Globus pallidus (tissue), 1 donor: ENCODE data around the gene OVAAL.
"Not testable (repeated sequence)": the region's sequence is repeated elsewhere in the genome, so short reads cannot be mapped to it uniquely, and the experiment has no call there.

ENCODE experiments used
- DNase-seq: peaks from one replicate; pipeline ENCODE4 v3.0.0-alpha.2; 2015; ENCODE audit warnings: low spot score

The OVAAL gene

DNA sequence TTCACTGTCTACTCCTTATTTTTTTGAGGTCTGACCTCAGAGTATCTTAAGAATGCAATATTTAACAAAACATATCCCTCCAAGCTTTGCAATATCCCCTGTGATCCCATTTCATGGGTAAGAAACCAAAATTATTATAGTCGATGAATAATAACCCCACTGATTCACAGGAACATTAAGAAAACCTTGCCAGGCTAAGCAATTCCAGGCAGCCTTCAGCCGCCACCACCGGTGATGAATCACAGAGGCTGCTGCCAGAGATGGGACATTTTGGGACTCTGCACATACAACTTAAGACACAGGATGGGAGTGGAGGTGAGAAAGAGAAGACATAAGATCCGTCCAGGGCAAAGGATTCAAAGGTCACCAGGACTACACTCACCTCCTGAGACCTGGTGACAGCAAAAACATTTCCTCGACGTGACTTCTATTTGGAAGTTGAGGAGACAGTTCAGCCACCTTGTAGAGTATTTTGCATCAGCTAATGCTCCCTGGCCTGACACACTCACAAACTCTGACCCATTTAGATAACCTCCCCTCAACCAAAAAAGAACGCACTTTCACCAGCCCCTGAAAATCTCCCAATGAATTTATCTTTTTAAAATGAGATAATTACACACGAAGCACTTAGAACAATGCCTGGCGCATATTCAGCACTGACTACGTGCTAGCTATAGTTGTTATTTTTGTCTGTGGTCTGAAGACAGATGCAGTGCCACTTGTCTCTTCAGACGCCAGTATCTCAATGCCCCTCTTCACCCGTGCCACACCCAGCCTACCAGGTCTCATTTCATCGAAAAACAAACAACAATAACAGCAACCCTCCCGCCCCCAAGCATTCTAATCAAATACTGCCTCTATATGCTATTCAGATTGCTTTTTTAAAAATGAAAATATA, 17.8 kb upstream of the OVAAL start:
- DNase-seq, result no peak

DNA sequence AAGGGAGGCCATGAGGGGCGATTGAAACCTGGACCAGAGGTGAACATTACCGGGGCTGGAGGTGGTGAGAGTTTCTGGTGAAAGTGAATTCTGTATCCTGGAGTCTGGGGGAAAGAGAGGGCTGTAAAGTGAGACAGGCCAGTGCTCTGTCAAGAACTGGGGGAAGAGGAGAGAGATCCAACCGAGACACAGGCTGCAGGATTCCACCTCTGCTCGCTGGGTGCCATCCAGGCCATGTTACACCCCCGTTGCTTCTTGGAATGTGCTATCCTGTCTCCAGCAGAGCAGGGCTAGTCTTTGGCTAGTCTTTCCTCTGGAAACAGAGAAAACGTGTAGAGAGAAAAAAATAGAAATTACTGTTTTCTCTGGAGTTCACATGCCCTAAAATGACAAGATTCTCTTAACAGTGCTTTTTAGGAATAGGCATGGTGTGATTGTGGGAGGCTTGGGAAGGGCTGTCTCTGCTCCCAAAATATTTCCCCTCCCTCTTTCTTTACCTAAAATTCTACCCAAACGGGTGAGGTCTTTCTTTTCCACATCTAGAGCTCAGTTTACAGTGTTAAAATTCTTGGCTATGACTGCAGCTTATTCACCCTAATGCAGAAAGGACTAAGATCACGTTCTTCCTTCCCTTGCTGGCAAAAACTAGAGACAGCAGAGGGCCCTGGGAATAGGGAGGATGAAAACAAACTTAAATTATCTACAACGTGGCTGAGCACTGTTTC, 16.5 kb upstream of the OVAAL start:
- DNase-seq, result no peak

DNA sequence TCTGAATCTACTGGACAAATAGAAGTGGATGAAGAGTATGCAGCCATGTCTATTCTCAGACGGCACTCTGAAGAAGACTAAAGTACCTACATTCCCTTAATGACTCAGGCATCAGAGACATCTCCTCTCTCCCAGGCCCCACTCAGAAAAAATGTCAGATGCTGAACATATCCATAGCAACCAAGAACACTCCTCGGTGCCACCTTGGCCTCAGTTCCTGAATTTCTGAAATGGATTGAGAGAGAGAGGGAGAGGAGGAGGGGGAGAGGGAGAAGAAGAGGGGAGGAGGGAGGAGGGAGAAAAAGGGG, 16.0 kb upstream of the OVAAL start:
- DNase-seq, result peak; percentile 19

DNA sequence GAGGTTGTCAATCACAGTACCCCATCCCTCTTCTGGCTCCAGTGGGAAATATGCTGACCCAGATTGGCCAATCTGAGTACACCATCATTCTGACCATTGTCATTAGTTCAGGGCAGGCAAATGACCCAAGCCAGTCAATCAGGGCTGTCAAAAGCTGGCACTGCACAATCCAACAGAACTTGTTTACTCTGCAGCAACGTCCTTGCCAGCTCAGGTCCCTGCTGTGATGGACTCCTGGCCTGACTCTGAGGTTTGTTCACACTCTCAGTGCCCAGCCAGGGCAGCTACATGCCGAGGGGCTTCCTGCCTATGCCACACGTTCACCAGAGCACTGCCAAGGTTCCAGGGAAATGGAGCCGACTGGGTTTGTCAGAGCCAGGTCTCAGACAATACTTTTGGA, 14.7 kb upstream of the OVAAL start:
- DNase-seq, result no peak

DNA sequence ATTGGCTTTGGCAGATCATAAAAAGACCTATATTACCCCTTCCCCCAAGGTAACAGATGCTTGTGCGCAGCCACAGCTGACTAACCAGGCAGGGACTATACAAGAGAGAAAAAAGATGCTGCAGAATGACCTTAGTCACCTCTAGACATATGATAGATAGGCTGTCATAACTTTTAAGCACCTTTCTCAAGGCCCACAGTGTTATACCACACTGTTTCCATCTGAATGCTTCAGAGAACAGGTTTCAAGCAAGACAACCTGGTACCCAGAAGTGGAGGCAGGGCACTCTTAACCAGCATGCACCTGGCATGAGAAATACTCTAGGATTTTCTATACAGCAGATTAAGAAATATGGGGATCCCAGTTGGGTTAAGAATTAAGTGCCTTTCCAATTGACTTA, 12.8 kb upstream of the OVAAL start:
- no peak for DNase-seq

GRCh38 chr1:180548686-180549317, 10.0 kb upstream of the OVAAL start:
- no peak for DNase-seq

- not testable (repeated sequence) for DNase-seq
Observed at GRCh38 chr1:180549770-180550169, 9.0 kb upstream of the OVAAL start.

DNA sequence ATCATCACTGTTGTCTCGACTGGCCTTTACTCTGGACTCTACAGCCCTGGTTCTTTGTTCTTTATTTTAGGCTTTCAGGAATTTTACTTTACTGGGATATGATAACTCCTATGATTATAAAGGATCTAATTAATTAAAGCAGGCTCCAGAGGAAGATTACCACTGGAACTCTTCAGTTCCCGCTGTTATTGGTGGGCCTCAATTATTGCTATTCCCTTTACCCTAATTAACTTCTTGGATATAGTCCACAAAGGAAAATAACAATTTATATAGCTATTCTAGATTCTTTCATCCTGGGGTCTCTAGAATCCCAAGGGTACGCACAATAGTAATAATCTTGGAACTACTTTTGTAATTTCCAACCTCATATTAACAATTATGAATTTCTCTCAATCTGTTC, 8.5 kb upstream of the OVAAL start:
- DNase-seq, result no peak

- no peak for DNase-seq
Observed at GRCh38 chr1:180551997-180552396, 6.8 kb upstream of the OVAAL start.

DNA sequence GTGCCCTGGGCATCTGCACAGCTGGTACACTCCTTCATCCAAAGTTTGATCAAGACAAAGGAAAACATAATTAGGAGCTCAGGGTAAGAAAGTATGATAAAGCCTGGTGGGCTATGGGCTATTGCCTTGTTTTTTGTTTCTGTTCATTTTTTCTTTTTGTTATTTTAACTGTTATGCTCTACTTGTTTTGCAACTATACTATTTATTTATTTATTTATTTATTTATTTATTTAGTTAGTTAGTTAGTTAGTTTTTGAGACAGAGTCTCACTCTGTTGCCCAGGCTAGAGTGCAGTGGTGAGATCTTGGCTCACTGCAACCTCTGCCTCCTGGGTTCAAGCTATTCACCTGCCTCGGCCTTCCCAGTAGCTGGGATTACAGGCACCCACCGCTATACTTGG, 5.7 kb upstream of the OVAAL start:
- not testable (repeated sequence) for DNase-seq

GRCh38 chr1:180555411-180555810, 3.4 kb upstream of the OVAAL start:
- no peak for DNase-seq

GRCh38 chr1:180560200-180560867, 1.6 kb downstream of the OVAAL start:
- no peak for DNase-seq

- no peak for DNase-seq
Observed at GRCh38 chr1:180560868-180561600, 2.3 kb downstream of the OVAAL start.

DNA sequence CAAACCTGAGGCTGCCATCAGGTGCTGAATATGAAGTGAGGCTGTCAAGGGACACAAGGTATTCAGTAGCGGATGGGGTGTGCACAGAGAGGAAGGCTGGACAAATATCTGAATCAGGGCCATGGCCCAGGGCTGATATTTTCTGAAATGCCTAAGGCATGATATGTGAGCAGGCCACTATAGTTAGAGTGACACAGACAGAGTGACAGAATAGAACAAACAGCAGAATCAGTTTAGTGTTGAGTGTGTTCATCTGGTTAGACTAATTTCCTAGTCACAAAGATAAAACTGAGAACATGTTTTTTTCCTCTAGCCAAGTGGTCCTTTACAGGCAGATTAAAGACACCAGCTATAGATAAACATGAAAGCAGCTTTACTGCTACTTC, 3.9 kb downstream of the OVAAL start:
- DNase-seq, result no peak

- no peak for DNase-seq
Observed at GRCh38 chr1:180563026-180563827, 4.5 kb downstream of the OVAAL start.

DNA sequence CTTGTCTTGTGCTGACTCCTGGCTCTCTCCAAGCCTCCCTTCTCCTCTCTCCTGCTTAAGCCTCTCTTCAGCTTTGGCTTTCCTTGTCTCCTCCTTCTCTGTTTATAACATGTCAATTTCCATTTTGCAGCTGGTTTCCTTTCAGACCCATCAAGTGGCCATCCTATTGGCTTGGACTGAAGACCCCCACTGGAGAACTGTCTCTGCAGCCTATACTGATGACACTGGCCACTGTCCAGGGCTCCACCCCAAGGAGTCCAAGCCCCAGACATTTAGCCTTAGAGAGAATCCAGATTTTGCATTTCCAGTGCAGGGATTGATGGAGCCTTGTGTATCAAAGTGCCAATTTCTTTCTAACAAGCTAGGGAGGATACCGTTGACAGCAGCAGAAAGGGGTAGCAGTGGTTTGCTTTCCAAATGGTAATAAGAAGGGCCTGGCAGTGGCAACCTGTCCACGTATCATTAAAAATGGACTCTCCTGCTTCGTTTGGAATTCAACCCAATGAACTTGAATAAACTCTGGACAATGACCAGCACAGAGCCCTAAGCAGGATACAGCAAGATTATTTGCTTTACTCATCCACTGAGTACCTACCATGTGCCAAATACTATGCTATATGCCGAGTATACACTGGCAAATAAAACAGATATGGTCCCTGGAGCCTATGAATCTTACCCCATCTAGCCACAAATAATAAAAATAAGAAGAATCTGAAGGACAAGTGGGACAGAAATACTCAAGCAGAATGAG, 6.5 kb downstream of the OVAAL start:
- no peak for DNase-seq

DNA sequence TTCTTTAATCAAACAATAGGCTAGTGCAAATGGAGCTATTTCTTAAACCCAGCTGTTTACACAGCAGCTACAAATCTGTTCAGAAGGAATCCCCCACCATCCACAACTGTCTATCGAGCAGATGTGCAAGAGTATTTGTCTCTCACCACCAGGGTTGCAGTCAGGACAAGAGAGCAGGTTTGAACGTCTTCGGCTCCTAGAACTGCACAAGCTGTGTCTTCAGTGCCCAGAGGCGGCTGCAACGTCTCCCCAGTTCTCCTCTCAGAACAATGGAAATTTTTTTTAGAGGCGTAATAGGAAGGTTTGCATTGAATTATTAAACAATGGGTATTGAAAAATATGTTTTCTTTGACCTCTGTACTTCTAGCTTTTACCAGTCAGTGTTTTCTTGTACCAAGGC, 7.3 kb downstream of the OVAAL start:
- DNase-seq, result no peak

DNA sequence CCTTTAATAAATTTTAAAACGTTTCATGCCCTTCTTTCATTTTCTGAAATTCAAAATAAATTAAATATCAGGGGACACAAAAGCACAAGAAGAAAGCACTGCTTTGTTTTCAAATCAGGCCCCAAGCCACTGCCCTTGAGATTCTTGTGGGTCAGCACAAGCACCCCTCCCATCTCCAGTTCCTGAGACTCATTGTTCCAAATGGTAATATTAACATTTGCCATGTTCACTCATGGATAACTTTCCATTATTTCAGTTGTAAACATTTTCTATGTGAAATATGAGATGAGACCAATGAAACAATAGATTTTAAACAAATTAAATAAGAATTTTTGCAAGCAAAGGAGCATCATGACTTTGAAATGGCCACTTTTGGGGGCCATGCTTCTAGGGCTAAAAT, 7.7 kb downstream of the OVAAL start:
- no peak for DNase-seq

DNA sequence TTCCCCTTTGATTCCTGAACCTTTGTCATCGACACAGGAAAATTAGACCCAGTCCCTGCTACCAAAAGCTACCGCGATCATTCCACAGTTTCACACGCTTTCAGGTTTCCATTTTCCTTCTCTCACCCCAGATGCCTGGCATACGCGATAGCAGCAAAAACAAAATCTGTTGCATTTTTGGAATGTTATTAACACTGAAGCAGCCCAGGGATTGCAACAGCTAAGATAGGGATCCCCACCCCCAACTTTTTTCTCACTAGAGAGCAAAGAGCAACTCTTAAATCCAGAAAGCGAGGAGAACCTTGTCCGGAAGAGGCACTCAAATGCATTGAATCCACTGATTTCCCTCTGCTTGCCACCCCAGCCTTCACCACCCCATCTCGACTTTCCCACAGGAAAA, 8.9 kb downstream of the OVAAL start:
- no peak for DNase-seq

- no peak for DNase-seq
Observed at GRCh38 chr1:180568184-180568583, 9.4 kb downstream of the OVAAL start.
